Stimulated activated CD4-positive, alpha-beta T cell treated with anti-CD3 and anti-CD28 coated beads, TNF-alpha, amount 100 ng/mL, for 4 hours (primary cell): ENCODE measurements around the gene PCCA.
"Not testable (repeated sequence)": the region's sequence is repeated elsewhere in the genome, so short reads cannot be mapped to it uniquely, and the experiment has no call there.

ENCODE experiments used
- DNase-seq, 3 experiments: peaks; one replicate each; pipeline ENCODE4 v3.0.0-alpha.2; 2020; ENCODE audit warnings: low read depth in 3 of 3

Gene PCCA

GRCh38 chr13:100098445-100099116 lies 9.7 kb downstream of the PCCA start:
- DNase-seq = no peak

GRCh38 chr13:100099117-100099445 lies 10.2 kb downstream of the PCCA start:
- not testable (repeated sequence) for DNase-seq

- DNase-seq = no peak
These were observed 11.4 kb downstream of the PCCA start for GRCh38 chr13:100100115-100100879.

GRCh38 chr13:100102042-100102441 lies 13.1 kb downstream of the PCCA start:
- DNase-seq = no peak

GRCh38 chr13:100106005-100106404 lies 17.1 kb downstream of the PCCA start:
- DNase-seq = no peak

GRCh38 chr13:100106705-100107104 lies 17.8 kb downstream of the PCCA start:
- no peak for DNase-seq

- DNase-seq = no peak
These were observed 20.1 kb downstream of the PCCA start for GRCh38 chr13:100108913-100109507.

GRCh38 chr13:100110269-100110668 lies 21.4 kb downstream of the PCCA start:
- no peak for DNase-seq

GRCh38 chr13:100112186-100112838 lies 23.4 kb downstream of the PCCA start:
- DNase-seq = no peak

- no peak for DNase-seq
These were observed 26.9 kb downstream of the PCCA start for GRCh38 chr13:100115693-100116254.

GRCh38 chr13:100124265-100124664 lies 35.4 kb downstream of the PCCA start:
- DNase-seq = no peak

- no peak for DNase-seq
These were observed 37.1 kb downstream of the PCCA start for GRCh38 chr13:100125946-100126345.

- DNase-seq = no peak
These were observed 39.5 kb downstream of the PCCA start for GRCh38 chr13:100128373-100128772.

GRCh38 chr13:100128838-100129237 lies 39.9 kb downstream of the PCCA start:
- DNase-seq = no peak

- DNase-seq = no peak
These were observed 40.7 kb downstream of the PCCA start for GRCh38 chr13:100129605-100130004.

GRCh38 chr13:100130092-100130491 lies 41.2 kb downstream of the PCCA start:
- no peak for DNase-seq

- no peak for DNase-seq
These were observed 42.1 kb downstream of the PCCA start for GRCh38 chr13:100130930-100131511.

GRCh38 chr13:100131863-100132574 lies 43.1 kb downstream of the PCCA start:
- no peak for DNase-seq

- DNase-seq = no peak
These were observed 50.1 kb downstream of the PCCA start for GRCh38 chr13:100138859-100139491.

- no peak for DNase-seq
These were observed 50.9 kb downstream of the PCCA start for GRCh38 chr13:100139817-100140216.

GRCh38 chr13:100140441-100140840 lies 51.5 kb downstream of the PCCA start:
- DNase-seq = no peak
